A204.1 (cell line): ENCODE results near the gene METAP2.

ENCODE experiments used
- FAIRE-seq: peaks from 2 replicates; lab custom pipeline; 2012; peaks lifted over from hg19 to GRCh38; lab: Jason Lieb, UNC

Gene METAP2

DNA sequence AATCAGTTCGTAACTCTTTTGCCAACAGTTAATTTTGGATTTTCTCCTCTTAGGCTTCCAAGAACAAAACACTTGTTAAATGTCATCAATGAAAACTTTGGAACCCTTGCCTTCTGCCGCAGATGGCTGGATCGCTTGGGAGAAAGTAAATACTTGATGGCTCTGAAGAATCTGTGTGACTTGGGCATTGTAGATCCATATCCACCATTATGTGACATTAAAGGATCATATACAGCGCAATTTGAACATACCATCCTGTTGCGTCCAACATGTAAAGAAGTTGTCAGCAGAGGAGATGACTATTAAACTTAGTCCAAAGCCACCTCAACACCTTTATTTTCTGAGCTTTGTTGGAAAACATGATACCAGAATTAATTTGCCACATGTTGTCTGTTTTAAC lies 39.6 kb downstream of the METAP2 start:
- FAIRE-seq: no peak

GRCh38 chr12:95515197-95515596 lies 41.2 kb downstream of the METAP2 start:
- no peak for FAIRE-seq

DNA sequence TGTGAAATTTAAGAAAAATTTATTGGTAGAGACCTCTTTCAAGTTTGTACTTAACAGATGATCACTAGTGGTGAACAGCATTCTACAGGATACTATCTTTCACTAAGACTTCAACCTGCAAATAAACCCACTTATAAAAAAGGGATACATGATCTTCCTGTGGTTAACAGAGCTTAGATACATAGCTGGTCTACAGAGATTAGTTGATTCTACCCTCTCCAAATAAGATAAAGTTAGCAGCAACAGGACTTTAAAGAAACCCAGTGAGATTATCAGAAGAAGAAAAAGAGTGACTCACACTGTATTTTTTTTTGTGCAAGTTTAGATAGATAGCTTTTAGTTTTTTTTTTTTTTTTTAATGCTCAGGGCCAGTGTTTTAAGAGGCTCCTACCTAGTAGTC lies 42.8 kb downstream of the METAP2 start:
- FAIRE-seq: no peak

DNA sequence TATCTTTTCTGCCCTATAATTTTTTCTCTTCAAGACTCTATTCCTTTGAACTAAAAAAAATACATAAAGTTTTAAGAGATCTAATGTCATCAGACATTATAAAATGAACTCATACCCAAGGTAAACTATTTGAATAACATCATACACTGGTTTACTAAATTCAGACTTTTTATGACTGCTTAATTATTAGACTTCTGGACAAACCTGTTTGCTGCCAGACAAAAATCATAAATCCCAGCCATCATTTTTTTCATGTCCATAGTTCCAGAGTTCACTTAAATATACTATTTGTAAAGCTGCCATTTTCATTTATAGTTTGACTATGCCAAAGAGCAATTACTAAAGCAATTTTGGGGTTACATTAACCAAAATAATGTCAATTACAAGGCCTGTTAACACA lies 43.3 kb downstream of the METAP2 start:
- FAIRE-seq: no peak

DNA sequence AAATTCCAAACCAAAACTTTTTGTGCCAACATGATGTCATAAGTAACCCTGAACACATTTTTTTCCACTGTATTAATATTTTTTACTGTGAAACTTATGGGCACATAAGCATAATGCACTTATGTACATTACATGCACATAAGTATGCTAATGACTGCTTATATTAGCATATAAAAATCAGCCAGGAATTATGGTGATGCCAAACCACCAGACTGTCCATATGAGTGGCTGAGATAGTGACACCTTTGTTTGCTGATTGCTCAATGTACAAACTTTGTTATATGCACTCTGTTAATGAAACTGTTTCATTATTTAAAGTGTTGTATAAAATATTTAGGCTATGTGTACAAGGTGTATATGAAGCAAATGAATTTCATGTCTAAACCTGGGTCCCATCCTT lies 45.0 kb downstream of the METAP2 start:
- FAIRE-seq: no peak

GRCh38 chr12:95520816-95521215 lies 46.9 kb downstream of the METAP2 start:
- FAIRE-seq: no peak

- FAIRE-seq: no peak
Measured at GRCh38 chr12:95522692-95523091, 48.7 kb downstream of the METAP2 start.

GRCh38 chr12:95528431-95528830 lies 54.5 kb downstream of the METAP2 start:
- no peak for FAIRE-seq

DNA sequence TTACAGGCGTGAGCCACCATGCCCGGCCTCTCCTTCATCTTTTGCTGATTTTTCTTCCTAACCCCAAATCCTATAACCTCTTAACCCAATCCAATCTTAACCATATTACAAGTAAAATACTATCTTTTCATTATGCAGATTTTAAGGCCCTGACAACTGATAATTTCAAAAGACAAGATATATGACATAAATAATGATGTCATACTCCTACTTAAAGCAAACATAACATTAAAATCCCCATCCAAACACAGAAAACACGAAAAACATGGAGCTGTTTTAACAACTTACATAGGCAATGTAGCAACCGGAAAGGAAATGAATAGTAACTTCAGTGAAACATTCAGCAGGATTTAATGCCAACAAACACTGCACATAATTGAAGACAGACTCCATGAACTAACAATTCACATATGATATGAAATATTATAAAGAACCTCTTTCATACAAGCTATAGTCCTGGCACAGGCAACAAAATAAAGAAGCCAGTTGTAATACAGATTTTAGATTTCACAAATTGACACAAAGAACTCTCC lies 55.8 kb downstream of the METAP2 start:
- no peak for FAIRE-seq

DNA sequence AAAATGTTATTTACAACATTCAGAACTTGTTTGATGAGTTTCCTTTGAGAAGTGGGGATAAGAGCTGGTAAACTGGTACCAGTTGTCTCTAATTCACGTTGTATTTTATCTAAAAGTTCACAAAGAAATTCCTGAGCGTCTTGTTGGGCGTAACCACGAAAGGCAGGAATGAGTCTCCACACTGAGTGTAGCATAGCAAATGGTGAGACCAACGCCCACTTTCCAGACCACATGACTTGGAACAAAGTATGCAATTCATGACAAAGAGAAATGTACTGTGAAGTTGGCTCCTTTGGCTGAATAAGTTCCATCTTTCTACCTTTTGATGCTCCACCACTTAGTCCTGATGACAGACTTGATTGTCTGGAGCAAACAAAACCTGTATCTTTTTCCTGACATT lies 58.9 kb downstream of the METAP2 start:
- FAIRE-seq: no peak

GRCh38 chr12:95533985-95534384 lies 60.0 kb downstream of the METAP2 start:
- FAIRE-seq: no peak

DNA sequence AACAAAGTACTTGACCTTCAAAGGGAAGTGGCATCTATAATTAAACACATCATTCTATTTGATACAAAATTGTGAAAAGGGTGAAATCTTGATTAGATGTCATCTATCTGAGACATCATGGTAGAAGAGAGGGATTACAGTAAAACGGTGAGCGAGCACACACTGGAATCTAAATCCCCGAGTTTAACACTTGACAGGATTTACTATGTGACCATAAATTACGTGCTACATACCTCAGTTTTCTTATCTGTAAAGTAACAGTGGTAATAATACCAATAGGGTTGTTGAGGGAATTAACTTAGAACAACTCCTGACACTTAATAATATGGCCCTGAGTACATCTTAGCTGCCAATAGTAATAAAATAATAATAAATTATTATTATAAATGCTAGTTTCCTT lies 64.1 kb downstream of the METAP2 start:
- no peak for FAIRE-seq

DNA sequence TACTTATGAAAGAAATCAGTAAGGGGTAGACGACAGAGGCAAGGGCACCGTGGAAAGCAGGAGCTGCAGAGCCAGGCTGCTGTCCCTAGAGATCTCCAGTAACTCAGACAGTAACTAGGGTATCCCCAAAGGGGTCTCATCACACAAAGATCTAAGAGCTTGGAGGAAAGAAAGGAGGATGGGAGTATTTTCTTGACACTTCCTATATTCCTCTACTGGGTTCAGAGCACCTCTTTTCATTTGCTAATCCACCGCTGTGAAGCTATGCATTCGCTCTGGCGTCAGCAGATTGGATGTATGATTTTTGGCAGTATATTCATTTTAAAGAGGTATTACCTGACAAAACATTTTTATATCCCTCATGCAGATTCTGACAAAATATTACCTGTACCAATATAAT lies 64.7 kb downstream of the METAP2 start:
- FAIRE-seq: no peak

- FAIRE-seq: no peak
Measured at GRCh38 chr12:95541436-95541835, 67.5 kb downstream of the METAP2 start.

GRCh38 chr12:95543305-95543704 lies 69.4 kb downstream of the METAP2 start:
- no peak for FAIRE-seq

- peak; percentile 44 for FAIRE-seq
Measured at GRCh38 chr12:95544756-95545155, 70.8 kb downstream of the METAP2 start.

DNA sequence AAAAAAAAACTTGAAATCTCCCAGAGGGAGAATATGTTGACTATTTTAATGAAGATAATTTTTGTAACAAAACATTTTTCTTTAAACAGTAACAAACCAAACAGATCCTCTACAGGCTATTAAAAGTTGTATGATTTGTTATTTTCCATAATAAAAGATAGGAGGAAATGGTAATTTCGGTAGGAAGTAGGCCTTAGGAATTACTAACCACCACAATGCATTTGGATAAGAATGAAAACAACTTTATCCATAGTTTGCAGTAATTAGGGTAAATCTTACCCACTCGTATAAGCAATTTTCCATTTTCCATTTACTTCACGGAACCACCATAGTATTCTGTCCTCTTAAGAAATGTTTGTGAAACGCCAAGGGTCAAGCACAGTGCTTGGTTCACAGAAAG lies 71.4 kb downstream of the METAP2 start:
- no peak for FAIRE-seq

DNA sequence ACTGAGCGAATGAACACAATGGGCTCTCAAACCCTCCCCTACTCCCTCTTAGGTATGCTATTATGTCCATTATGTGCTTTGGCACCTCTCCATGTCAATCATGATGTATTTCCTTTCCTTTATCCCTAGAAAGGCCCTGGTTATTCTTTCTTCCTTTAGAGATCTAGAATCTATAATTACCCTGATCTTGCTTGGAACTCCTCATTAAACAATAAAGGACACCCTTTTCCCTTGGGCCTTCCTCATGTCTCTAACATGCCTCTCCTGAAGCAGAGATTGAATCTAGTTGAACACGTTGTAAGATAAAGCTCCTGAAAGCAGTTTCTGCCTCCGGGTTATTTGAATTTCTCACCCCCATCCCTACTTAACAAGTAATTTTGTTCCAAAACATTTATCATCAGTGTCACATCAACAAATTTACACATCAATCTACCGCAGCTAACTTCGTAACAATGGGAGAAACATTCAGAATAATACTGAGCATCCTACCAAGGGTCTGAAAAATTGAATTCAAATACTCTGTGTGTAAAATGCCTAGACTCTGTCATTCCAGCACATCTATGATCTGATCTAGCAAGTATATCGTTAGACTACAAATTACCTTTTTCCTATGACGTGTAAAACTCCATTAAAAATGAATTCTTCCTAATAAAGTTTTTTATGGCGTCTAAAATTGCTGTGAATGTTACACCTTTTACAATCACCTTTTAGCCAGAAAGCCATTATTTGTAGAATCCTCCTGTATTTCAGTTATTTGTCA lies 72.0 kb downstream of the METAP2 start:
- no peak for FAIRE-seq

DNA sequence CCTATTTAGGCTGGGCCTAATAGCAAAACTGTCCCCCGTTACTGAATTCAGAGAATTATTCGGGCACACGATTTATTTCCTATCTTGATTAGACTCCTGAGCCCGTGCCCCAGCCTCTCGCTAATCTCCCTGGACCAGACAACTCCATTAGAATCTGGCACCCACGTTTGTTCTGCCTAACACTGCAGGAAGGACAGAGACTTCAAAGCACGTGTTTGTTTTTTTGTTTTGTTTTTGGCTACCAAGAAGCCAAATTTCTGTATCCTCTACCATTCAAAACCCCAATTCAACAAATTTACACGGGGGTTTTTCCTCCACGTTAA lies 72.5 kb downstream of the METAP2 start:
- FAIRE-seq: no peak

DNA sequence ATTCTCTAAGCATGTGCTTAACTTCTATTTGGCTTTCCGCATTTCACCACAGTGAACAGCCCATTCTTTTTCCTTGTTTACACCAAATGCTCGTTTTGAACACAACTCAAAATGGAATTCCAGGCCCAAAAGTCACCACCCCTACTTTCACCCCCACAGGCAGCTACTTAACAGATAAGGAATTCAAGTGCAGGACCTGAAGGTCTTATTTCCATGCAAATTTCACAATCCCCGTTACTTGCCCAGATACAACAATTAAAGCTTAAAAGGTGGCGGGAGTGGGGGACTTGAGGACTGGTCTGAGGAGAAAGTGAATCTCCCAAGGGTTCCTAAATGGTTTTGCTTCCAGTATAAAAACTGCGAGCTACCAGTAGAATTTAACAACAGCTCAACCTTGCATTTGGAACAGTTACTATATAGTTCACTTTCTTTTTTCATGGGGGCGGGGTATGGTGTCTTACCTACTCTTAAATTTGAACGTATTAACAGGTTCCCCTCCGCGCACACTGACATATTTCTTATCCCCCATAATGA lies 73.6 kb downstream of the METAP2 start:
- no peak for FAIRE-seq

GRCh38 chr12:95548056-95548538 lies 74.1 kb downstream of the METAP2 start:
- no peak for FAIRE-seq

DNA sequence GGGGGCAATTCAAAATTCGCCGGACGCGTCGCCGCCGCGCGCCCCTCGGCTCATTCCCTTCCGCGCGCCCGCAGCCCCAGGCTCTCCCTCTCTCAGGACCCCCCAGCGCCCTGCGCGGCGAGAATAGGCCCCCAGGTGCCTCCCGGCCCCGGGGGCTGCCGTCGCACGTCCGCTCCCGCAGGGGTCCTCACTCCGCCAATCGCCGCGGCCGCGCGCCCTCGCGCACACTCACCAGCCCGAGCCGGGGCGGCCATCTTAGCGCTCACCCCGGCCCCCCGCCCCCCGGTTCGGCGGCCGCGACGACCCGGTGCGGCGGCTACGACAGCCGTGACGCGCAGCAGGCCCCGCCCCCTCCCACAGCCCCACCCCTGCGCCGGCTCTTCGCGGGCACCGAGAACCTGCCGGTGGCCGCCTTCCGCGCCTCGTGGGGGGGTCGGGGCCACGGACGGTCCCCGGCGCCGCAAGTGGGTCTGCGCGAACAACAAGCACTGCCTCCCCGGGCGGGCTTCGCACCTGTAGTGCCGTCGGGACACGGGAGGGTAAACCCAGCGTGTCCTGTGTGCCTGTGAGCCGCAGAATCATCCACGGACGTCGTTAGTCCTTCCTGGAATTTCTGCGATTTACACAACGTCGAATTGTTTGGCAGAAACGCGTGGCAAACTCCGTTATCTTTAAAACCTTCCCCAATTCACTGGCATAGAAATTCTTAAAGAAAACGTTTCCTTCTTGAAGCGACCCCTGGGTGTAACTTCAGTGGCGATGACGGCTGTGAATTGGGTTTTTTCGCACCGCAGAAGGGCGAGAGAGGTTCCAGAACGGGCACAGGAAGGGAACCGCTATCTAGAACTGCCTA lies 74.8 kb downstream of the METAP2 start:
- FAIRE-seq: no peak

GRCh38 chr12:95549392-95550084 lies 75.6 kb downstream of the METAP2 start:
- FAIRE-seq: no peak
